ENCODE measurements around the gene DNAH12.
"Not testable (repeated sequence)": the region's sequence is repeated elsewhere in the genome, so short reads cannot be mapped to it uniquely, and the experiment has no call there.

DNAH12 gene

GRCh38 chr3:57335283-57335938 lies 208.7 kb downstream of the DNAH12 start:
- FAIRE-seq (no peak), DNase-seq (ENCODE audit: low spot score) (no peak)

- FAIRE-seq (no peak), DNase-seq (ENCODE audit: low spot score) (no peak)
Observed at GRCh38 chr3:57331078-57331610, 213.0 kb downstream of the DNAH12 start.

DNA sequence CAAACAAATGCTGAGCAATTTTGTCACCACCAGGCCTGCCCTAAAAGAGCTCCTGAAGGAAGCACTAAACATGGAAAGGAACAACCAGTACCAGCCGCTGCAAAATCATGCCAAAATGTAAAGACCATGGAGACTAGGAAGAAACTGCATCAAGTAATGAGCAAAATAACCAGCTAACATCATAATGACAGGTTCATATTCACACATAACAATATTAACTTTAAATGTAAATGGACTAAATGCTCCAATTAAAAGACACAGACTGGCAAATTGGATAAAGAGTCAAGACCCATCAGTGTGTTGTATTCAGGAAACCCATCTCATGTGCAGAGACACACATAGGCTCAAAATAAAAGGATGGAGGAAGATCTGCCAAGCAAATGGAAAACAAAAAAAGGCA lies 217.6 kb downstream of the DNAH12 start:
- DNase-seq (ENCODE audit: low spot score); FAIRE-seq: not testable (repeated sequence)

DNA sequence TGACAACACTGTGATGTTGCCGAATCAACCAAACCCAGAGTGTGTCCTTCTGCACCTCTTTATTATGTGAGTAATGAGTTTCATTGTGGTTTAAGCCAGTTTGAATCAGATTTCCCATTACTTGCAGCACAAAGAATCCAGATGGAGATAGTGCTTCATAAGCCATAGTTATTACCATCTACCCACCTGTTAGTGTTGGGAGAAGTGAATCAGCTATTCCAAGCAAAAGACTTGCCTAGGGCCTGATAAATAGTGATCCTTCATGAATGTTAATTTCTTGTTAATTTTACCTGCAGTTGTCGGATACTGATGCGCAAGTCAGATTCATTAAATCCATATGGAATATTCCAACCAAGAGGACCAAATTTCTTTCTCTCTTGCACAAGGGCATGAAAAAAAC lies 229.9 kb downstream of the DNAH12 start:
- no peak for DNase-seq (ENCODE audit: low spot score)
- FAIRE-seq = no peak

DNA sequence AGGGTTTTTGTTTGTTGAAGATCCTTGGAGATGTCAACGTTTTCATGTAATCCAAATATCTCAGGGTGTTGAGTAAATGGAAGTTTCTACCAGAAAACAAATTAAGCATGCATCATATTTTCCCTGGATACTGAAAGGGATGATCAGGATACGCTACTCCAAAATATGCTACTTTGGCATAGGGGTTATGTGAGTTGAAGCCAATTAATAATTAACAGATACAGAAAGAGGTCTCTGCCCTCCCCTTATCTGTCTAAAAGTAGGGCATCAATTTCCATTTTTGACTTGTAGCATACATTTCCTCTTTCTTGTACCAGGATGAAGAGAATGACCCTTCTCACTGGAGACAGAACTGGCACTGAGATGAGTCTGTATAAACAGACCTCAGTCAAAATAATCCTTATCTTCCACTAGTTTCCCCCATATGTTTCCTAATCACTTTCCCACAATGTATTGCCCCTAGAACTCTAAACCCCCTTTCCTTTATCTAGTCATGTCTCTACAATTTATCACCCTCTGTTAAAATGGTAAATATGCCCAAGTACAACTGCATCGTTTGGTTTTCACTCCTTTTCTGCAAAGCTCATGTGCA lies 234.3 kb downstream of the DNAH12 start:
- DNase-seq (ENCODE audit: low spot score) (no peak), FAIRE-seq (no peak)

DNA sequence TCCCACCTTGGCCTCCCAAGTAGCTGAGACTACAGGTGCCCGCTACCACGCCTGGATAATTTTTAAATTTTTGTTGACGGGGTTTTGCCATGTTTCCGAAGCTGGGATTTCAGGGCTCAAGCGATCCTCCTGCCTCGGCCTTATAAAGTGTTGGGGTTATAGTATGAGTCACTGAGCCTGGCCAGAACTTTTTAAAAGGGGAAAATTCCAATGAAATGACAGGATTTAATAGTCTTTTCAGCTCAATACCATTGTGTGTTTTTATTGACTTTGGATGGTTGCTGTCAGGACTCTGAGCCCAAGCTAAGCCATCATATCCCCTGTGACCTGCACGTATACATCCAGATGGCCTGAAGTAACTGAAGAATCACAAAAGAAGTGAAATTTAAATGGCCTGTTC lies 240.6 kb downstream of the DNAH12 start:
- not testable (repeated sequence) for FAIRE-seq; DNase-seq (ENCODE audit: low spot score)

DNA sequence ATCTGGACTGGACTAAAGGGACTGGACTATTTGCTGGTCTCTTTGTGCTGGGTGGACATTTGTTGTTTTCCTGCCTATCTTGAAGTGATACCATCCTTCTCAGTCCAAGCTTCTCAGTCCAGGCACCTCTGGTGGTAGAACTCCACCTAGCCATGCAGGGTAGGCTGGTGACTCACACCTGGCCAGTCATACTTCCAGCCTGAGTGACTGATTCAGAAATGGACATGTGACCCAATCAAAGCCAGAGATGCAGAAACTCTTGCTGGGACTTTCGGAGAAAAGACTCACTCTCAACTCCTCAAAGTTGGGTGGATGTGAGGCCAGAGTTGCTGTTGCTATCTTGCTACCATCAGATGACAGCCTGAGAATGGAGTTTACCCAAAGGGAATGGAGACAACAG lies 246.1 kb downstream of the DNAH12 start:
- peak; percentile 79 for FAIRE-seq
- DNase-seq (ENCODE audit: low spot score) = peak; percentile 63

DNA sequence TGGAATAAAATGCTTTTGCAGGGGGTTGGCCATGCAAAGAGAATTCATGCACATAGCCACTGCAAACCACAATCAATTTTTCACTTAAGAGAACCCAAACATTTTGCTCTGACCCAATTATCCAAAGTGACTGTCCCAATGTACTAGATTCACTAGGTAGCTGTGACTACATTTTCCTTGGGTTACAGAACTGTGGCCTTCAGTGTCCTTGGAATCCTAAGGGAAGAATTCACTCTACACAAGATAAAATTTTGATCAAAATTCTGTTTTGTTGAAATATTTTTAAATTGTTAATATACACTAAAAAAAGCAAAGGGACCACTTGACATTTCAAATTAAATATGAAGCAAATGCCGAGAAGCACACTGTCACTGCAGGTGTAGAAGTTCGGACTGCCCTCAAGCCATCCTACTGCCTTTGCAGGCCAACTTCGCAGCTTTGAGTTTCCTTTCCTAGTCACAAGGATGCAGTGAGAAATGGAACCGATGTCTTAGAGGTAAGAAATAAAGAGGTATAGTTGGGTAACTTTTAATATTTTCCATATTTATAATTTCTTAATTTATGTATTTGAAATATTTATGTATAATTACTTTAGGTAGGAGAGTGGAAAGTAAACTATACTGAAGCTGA lies 251.1 kb downstream of the DNAH12 start:
- DNase-seq (ENCODE audit: low spot score) (no peak), FAIRE-seq (no peak)

- DNase-seq (ENCODE audit: low spot score) = no peak
- no peak for FAIRE-seq
Observed at GRCh38 chr3:57292159-57292896, 251.8 kb downstream of the DNAH12 start, which contains the start of gene ASB14. Gene ASB14 (minus strand): TSS chr3:57292685. CDS start chr3:57292033, 652 bp downstream.

- no peak for DNase-seq (ENCODE audit: low spot score)
- FAIRE-seq = no peak
Observed at GRCh38 chr3:57288403-57288802, 255.7 kb downstream of the DNAH12 start.

GRCh38 chr3:57287205-57287604 lies 256.9 kb downstream of the DNAH12 start:
- DNase-seq (ENCODE audit: low spot score) (no peak), FAIRE-seq (no peak)

DNA sequence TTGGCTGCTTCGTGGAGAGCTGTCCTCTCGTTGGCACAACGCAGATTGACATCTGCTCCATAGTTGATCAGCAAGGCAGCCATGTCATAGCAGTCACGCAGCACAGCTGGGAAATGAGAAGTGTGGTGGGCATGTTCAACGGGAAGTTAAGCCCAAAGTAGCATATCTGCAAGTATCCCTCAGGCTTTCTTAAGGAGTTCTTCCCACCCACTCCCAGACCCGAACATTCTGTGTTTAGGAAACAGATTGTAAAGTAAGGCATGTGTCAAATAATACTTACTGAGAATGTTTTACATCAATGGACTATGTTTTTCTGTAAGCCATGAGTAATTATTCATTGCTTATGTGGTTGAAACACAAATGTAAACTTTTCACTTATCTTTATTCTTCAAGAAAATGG lies 260.8 kb downstream of the DNAH12 start:
- FAIRE-seq (no peak), DNase-seq (ENCODE audit: low spot score) (no peak)

- peak; percentile 16 for FAIRE-seq
- peak; percentile 62 for DNase-seq (ENCODE audit: low spot score)
Observed at GRCh38 chr3:57281715-57282114, 262.4 kb downstream of the DNAH12 start.

GRCh38 chr3:57279685-57280084 lies 264.5 kb downstream of the DNAH12 start:
- DNase-seq (ENCODE audit: low spot score) (no peak), FAIRE-seq (no peak)

- FAIRE-seq = no peak
- DNase-seq (ENCODE audit: low spot score) = no peak
Observed at GRCh38 chr3:57278237-57278636, 265.9 kb downstream of the DNAH12 start.

GRCh38 chr3:57275393-57275792 lies 268.8 kb downstream of the DNAH12 start:
- no peak for FAIRE-seq

GRCh38 chr3:57274845-57275244 lies 269.3 kb downstream of the DNAH12 start:
- no peak for DNase-seq (ENCODE audit: low spot score)
- no peak for FAIRE-seq

More at GRCh38 chr3:57275393-57275792, 268.8 kb downstream of the DNAH12 start:
- DNase-seq (ENCODE audit: low spot score) = no peak

- DNase-seq (ENCODE audit: low spot score) (no peak), FAIRE-seq (no peak)
Observed at GRCh38 chr3:57268416-57268815, 275.7 kb downstream of the DNAH12 start.

DNA sequence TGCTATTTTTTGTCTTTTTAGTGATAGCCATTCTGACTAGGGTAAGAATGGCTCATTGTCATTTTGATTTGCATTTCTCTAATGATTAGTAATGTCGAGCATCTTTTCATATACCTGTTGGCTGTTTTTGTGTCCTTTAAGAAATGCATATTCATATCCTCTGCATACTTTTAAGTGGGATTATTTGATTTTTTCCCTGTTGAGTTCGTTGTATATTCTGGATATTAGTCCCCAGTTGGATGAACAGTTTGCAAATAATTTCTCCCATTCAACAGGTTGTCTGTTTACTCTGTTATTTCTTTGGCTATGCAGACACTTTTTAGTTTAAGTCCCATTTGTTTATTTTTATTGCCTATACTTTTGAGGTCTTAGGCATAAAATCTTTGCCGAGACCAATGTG lies 282.2 kb downstream of the DNAH12 start:
- FAIRE-seq = no peak
- no peak for DNase-seq (ENCODE audit: low spot score)

DNA sequence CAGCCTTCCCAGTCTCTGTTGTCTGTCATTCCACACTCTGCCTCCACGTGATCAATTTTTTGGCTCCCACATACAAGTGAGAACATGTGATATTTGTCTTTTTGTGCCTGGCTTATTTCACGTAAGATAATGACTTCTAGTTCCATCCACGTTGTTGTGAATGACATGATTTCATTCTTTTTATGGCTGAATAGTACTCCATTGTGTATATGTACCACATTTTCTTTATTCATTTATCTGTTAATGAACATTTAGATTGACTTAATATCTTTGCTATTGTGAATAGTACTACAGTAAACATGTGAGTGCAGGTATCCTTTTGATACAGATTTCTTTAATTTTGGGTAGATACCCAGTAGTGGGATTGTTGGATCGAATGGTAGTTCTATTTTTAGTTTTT lies 283.0 kb downstream of the DNAH12 start:
- FAIRE-seq (no peak), DNase-seq (ENCODE audit: low spot score) (no peak)

DNA sequence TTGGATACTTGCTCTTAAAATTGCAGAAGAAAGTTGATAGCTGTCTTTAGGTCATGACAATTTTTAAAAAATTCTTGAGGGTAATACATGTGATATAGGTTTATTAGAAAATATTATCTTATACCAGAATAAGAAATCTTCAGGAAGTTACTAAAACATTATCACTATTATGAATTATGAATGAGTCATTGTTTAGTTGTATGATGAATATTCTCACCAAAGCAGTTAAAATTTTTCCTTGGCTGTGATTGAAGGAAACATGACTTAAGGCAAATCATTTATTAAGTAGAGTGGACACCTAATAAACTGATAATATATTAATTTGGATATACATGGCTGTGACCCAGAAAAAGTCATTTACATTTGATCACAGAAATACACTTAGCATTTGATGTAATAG lies 286.5 kb downstream of the DNAH12 start:
- DNase-seq (ENCODE audit: low spot score) (no peak), FAIRE-seq (no peak)

GRCh38 chr3:57256844-57257243 lies 287.3 kb downstream of the DNAH12 start:
- FAIRE-seq (no peak), DNase-seq (ENCODE audit: low spot score) (no peak)
